Activated CD4-positive, alpha-beta T cell treated with anti-CD3 and anti-CD28 coated beads, Interleukin-2, amount 50 U/mL, for 1 hour (primary cell): ENCODE measurements around the gene METTL6.

Experiments
- DNase-seq: peaks from one replicate; pipeline ENCODE4 v3.0.0-alpha.2; 2020

Gene METTL6

GRCh38 chr3:15361494-15362214 lies 65.7 kb downstream of the METTL6 start:
- DNase-seq = peak; percentile 11

GRCh38 chr3:15360788-15361493 lies 66.4 kb downstream of the METTL6 start:
- DNase-seq = no peak
